Subcutaneous adipose tissue (tissue), 4 donors: ENCODE data around the gene ZNF335. TPM values are rescaled to one million over a fixed set of nuclear protein-coding genes. Genes with fewer than 3 reads are reported as not detected.

ENCODE experiments used
- CTCF ChIP-seq: fragments of 450-650 bp; IDR thresholded peaks from one replicate; pipeline ENCODE4 v1.5.1; 2016; ENCODE audit warnings: low read depth, mild to moderate bottlenecking, control low read depth, antibody characterized with exemption, moderate library complexity
- total RNA-seq, 4 donors: library from RNA; depleted of rRNA; stranded (reverse); fragments of >200 nt; gene quantifications; one replicate each; pipeline ENCODE4 v1.1.0, GENCODE V29; 2016

ZNF335 gene
- total RNA-seq, 4 donors from 2014 or later: 9.9 to 21.1 (median 13.7) TPM

- TF ChIP-seq CTCF: no peak
Observed at GRCh38 chr20:45949542-45950329, 22.3 kb downstream of the ZNF335 start.

GRCh38 chr20:45948742-45949541, 23.1 kb downstream of the ZNF335 start:
- TF ChIP-seq CTCF: no peak

GRCh38 chr20:45948261-45948733, 23.7 kb downstream of the ZNF335 start:
- no peak for TF ChIP-seq CTCF

GRCh38 chr20:45947110-45947866, 24.7 kb downstream of the ZNF335 start:
- TF ChIP-seq CTCF: no peak

- TF ChIP-seq CTCF: no peak
Observed at GRCh38 chr20:45946149-45946970, 25.6 kb downstream of the ZNF335 start.

- TF ChIP-seq CTCF: no peak
Observed at GRCh38 chr20:45945678-45946148, 26.3 kb downstream of the ZNF335 start.
